Measurements from ENCODE around the gene ADAM12. TPM values are rescaled to one million over a fixed set of nuclear protein-coding genes. Genes with fewer than 3 reads are reported as not detected.
"Not testable (repeated sequence)": the region's sequence is repeated elsewhere in the genome, so short reads cannot be mapped to it uniquely, and the experiment has no call there.

The ADAM12 gene
- total RNA-seq, 1 experiment from 2014 or later: not detected

DNA sequence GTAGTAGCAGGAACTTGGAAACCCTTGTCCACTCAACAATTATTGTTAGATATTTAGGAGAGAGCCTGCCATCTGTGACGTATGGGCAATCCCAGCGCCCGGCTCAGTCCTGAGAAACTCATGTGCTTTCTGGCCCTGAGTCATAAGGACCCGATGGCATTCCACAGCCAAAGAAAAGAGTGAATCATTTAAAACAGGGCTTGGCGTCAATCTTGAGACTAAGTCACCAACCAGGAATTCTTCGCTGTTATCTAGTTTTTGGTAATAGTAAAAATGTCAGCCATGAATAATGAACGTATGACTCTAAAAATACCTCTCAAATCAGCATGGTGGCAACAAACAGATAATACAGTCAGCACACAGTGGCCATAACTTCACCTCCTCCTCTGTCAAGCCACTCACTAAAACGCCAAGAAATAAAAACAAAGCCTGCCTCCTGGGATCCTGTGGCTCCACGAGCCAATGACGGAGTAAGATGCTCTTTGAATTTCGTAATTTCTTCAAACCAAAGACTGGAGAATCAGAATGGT, 140.8 kb downstream of the ADAM12 start:
- in situ Hi-C loops (cut with HindIII; ENCODE audit: low sequenced_read_pairs): no loop called here
- no peak for DNase-seq (ENCODE audit: low spot score)

DNA sequence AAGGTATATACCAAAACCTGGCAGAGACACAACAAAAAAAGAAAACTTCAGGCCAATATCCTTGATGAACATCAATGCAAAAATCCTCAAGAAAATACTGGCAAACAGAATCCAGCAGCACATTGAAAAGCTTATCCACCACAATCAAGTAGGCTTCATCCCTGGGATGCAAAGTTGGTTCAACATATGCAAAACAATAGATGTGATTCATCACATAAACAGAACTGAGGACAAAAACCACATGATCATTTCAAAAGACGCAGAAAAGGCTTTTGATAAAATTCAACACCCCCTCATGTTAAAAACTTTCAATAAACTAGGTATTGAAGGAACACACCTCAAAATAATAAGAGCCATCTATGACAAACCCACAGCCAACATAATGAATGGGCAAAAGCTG, 141.9 kb downstream of the ADAM12 start:
- in situ Hi-C loops (cut with HindIII; ENCODE audit: low sequenced_read_pairs); DNase-seq (ENCODE audit: low spot score): not testable (repeated sequence)

GRCh38 chr10:126245501-126245900, 142.8 kb downstream of the ADAM12 start:
- DNase-seq (ENCODE audit: low spot score): no peak
- in situ Hi-C loops (cut with HindIII; ENCODE audit: low sequenced_read_pairs): no loop called here

- no peak for DNase-seq (ENCODE audit: low spot score)
- in situ Hi-C loops (cut with HindIII; ENCODE audit: low sequenced_read_pairs): no loop called here
Measured at GRCh38 chr10:126243971-126244370, 144.3 kb downstream of the ADAM12 start.

DNA sequence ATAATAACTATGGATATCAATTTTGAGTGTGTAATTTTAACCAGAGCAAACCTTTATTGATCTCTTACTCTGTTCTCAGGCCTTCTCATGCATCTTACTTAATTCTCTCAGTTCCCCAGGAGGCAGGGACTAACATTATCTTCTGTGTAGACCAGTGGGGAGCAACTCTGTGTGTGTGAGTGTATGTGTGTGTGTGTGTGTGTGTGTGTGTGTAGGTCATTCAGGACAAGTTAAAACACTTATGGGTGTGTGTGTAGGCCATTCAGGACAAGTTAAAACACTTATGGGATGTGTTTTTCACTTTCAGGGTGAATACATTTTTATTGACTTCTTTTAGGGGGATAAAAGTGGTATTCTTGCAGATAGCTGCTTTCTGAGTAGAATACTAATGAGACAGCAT, 145.0 kb downstream of the ADAM12 start:
- no peak for DNase-seq (ENCODE audit: low spot score)
- in situ Hi-C loops (cut with HindIII; ENCODE audit: low sequenced_read_pairs): no loop called here

- in situ Hi-C loops (cut with HindIII; ENCODE audit: low sequenced_read_pairs): no loop called here
- no peak for DNase-seq (ENCODE audit: low spot score)
Measured at GRCh38 chr10:126242397-126243260, 145.6 kb downstream of the ADAM12 start.

DNA sequence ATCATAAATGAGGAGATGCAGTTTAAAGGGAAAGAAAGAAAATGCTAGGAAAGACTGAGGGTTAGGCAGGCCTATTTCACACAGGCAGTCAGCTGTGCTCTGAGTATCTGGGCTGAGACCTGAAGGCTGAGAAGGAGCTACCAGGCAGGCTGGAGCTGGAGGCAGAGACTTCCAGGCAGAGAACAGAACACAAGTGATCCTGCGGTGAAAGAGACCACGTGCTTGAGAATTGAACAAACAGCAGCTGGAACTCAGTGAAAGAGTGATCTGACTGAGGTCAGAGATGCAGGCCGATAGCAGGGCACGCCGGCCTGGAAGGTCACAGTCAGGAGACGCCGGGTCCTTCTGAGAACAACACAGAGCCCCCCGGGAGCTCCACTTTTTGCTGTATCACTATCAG, 147.8 kb downstream of the ADAM12 start:
- DNase-seq (ENCODE audit: low spot score): no peak
- in situ Hi-C loops (cut with HindIII; ENCODE audit: low sequenced_read_pairs): no loop called here

DNA sequence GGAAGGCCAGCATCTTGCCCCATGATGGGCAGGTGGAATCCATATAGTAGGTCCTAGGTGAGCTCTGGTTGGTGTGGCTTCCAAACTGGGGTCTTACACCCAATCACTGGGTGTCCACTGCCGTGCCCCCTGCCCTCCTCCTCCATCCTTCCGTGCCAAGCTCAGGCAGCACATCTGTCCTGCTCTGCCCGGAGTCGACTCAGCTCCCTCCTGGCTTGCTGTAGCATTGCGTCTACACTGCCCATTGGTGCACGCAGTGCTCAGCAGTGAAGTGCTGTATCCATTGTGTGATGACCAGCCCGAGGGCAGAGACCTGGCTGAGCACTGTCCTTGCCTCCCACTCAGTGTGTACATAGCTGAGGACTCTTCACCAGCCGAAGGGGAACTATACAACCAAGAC, 148.4 kb downstream of the ADAM12 start:
- no peak for DNase-seq (ENCODE audit: low spot score)
- in situ Hi-C loops (cut with HindIII; ENCODE audit: low sequenced_read_pairs): no loop called here

DNA sequence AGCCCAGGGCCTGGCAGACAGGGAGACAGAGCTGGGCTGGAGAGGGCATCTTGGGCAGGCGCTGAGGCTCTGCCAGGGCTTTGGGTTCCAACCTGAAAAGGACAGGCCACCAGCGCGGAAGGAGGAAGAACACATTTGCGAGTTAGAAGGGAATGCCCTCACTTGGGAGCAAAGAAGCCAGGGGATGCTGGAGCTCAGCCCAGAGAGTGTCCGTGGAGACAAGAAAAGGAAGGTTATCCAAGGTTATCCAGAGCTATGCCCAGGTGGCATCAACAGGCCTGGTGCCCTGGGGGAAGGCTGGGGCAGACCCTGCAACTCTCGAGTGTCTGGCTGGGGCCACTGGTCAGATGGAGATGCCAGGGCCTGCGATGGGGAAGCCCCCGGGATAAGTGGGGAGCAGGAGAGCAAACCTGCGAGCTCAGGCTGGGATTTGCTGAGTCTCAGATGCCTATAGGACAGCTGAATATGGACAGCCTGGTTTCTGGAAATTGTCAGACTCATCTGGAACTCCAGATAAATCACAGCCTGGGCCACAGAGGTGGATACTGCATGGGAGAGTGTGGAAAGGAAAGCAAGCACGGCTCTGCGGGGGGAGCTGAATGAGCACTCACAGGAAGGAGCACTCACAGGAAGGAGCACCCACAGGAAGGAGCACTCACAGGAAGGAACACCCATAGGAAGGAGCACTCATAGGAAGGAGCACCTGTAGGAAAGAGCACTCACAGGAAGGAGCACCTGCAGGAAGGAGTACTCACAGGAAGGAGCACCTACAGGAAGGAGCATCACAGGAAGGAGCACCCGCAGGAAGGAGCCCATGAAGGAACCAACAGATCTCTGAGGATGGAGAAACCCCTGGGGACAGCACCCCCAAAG, 152.1 kb downstream of the ADAM12 start:
- in situ Hi-C loops (cut with HindIII; ENCODE audit: low sequenced_read_pairs): no loop called here
- no peak for DNase-seq (ENCODE audit: low spot score)

- in situ Hi-C loops (cut with HindIII; ENCODE audit: low sequenced_read_pairs): no loop called here
- no peak for DNase-seq (ENCODE audit: low spot score)
Measured at GRCh38 chr10:126235091-126235978, 152.9 kb downstream of the ADAM12 start.

GRCh38 chr10:126234630-126235029, 153.6 kb downstream of the ADAM12 start:
- in situ Hi-C loops (cut with HindIII; ENCODE audit: low sequenced_read_pairs): no loop called here
- no peak for DNase-seq (ENCODE audit: low spot score)

DNA sequence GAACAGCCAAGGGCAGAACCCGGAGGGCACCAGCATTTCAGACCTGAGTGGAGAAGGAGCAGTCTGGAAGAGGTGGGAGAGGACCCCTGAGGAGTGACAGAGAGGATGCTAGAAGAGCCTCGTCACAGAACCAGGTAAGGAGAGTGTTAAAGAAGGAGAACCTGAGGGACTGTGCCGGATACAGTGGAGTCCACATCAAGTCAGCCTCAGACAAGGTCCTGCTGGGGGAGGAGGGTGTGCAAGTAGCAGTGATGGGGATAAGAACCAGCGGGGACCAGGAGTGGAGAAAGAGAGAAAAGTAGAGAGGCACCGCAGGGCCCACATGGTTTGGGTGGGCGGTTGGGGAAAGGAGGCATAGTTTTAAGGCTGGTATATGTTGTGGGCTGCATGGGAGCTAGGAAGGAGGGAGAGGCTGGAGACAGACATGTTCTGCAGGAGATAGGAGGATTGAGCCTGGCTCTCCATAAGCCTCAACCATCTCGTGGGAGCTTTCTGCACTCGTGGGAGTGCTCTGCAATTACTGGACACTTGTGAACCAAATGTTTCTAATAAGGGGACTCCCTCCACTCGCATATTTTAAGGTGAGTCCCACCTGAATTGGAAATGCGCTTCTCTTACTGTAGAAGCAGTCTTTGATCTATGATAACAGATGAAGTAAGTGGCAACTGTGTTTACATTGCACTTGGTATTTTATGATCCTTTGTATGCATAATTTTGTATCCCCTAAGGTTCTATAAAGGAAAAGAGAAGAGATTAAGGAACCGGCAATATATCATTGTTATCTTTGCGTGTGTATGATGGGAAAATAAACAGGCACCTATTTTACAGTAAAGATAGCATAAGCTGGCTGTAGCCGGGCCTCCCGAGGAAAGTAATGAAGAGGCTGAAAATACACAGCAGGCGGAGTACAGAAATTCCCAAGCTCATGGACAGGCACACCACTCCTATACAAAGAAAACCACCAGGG, 154.8 kb downstream of the ADAM12 start:
- no peak for DNase-seq (ENCODE audit: low spot score)
- in situ Hi-C loops (cut with HindIII; ENCODE audit: low sequenced_read_pairs): no loop called here

DNA sequence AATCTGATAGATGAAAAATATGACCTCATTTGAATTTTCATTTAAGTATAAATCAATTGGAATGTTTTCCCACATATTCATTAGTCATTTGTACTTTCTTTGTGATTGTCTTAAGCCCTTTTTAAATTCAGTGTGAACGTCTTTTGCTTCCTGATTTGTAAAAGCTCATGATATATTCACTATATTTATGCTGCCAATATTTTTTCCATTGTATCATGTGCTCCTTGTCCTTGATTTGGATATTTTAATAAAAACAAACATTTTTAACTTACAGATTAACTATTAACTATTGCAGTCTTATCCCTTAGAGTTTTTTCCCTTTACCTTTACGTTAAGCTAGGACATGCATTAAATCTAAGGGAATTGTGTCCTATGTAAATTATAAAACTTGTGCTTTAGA, 157.7 kb downstream of the ADAM12 start:
- in situ Hi-C loops (cut with HindIII; ENCODE audit: low sequenced_read_pairs): no loop called here

DNA sequence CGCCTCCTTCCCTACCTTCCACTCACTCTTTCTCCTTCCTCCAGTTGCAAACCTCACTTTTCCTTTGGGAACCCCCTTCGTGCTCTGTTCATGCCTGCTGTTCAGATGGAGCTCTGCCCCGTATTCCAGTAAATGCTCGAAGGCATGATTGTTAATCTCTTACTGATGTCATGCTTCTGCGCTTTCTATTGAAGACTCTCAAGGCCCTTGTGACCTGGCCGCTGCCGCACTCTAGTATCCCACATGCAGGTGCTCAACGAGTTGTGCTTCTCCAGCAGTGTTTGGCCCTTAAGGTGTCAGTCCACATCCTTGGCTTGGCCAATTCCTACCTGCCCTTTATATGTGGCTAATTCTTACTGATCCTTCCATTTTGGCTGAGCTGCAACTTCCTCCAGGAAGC, 158.6 kb downstream of the ADAM12 start:
- in situ Hi-C loops (cut with HindIII; ENCODE audit: low sequenced_read_pairs): no loop called here

More for the DNA sequence above, 157.7 kb downstream of the ADAM12 start:
- no peak for DNase-seq (ENCODE audit: low spot score)

GRCh38 chr10:126227762-126228134, 160.5 kb downstream of the ADAM12 start:
- in situ Hi-C loops (cut with HindIII; ENCODE audit: low sequenced_read_pairs): no loop called here
- no peak for DNase-seq (ENCODE audit: low spot score)

More for the DNA sequence above, 158.6 kb downstream of the ADAM12 start:
- DNase-seq (ENCODE audit: low spot score): no peak

- no peak for DNase-seq (ENCODE audit: low spot score)
- in situ Hi-C loops (cut with HindIII; ENCODE audit: low sequenced_read_pairs): no loop called here
Measured at GRCh38 chr10:126226988-126227761, 161.1 kb downstream of the ADAM12 start.

DNA sequence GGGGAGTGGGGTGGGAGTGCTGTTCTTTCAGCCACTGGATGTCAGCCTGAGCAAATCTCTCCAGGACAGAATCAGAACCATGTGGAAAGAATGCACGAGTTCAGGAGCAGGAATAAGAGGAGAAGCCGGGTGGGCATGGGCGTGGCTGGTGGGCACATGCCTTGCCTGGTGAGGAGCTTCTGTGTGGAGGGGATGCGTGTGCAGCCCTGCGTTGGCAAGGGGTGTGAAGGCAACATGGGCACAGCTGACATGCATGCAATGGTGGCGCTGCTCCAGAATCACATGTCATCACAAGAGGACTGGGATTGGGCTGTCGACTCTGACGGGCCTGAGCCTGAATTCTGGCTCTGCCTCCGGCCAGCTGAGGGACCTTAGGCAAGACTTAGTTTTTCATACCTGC, 162.1 kb downstream of the ADAM12 start:
- DNase-seq (ENCODE audit: low spot score): no peak
- in situ Hi-C loops (cut with HindIII; ENCODE audit: low sequenced_read_pairs): no loop called here
